Hepatic stellate cell (primary cell): ENCODE data around the gene SLC2A6.

Source experiments
- DNase-seq: peaks from one replicate; pipeline ENCODE4 v3.0.0; 2011; ENCODE audit warnings: low spot score

Gene SLC2A6

DNA sequence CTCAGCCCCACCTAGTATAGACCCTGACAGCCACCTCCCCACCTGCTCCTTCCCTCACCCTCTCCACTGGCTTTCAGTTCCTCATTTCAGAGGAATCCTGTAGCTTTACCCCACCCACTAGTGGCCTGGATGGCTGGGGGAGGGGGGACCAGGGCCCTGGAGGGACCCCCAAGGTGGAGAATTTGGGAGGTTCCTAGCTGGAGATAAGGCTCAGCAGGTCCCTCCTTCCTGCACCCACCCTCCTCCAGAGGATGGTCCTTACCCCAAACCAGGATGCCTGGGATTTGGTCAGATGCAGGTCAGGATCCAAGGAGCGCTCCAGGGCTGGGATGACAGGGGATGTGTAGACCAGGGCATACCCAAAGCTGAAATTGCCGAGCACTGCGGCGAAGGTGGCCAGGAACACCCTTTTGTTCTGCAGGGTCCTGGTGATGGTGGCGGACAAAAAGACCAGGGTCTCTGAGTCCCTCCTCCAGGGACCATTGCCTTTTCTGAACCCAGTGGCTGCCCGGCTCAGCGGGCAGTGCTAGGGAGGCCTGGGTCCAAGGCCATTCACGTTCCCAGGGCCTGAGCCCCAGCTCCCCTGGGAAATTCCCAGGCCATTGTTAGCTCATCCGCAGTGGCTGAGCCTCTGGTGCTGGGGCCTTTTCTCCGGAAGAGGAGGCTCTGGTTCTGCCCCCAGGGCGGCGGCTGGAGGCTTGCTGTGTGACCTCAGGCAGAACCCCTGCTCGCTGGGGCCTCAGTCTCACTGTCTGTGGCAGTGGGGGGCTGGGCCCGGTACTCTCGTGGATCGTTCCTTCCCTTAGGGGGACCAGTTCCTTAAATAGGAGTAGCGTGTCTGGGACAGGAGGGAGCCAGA, 678 bp downstream of the SLC2A6 start:
- peak; percentile 51 for DNase-seq

DNA sequence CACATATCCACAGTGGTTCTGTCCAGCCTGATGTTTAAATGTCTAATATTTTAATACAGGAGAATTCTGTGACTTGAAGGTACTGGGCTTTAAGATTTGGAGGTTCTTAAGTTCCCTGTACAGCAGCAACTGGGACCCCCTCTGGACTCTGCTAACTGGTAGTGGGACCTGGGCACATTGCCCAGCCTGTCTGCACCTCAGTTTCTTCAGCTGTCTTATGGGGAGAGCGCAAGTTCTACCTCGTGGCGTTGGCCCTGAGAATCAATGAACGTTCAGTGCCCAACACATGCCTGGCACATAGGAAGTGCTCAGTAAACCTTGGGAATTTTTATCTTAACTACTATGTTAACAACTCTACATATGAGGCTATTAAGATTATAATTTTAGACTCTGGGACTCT, 1.4 kb downstream of the SLC2A6 start:
- DNase-seq = no peak

DNA sequence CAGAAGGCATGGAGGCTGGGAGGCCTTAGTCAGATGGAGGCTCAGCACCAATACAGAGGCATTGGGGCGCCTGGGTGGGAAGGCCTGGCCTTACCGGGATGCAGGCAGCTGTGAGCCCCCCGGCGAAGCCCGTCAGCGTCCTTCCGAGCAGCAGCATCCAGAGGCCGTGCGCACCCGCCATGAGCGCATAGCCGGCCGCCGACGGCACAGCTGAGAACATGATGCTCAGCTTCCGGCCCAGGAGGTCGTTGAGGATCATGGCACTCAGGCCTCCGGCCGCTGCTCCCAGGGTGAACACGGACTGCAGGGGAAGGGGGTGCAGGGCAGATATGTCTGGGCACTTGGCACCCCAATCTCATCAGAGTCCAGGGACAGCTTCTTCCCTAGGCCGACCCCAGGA, 2.0 kb downstream of the SLC2A6 start:
- DNase-seq = no peak

GRCh38 chr9:133476036-133476931, 2.6 kb downstream of the SLC2A6 start:
- no peak for DNase-seq

DNA sequence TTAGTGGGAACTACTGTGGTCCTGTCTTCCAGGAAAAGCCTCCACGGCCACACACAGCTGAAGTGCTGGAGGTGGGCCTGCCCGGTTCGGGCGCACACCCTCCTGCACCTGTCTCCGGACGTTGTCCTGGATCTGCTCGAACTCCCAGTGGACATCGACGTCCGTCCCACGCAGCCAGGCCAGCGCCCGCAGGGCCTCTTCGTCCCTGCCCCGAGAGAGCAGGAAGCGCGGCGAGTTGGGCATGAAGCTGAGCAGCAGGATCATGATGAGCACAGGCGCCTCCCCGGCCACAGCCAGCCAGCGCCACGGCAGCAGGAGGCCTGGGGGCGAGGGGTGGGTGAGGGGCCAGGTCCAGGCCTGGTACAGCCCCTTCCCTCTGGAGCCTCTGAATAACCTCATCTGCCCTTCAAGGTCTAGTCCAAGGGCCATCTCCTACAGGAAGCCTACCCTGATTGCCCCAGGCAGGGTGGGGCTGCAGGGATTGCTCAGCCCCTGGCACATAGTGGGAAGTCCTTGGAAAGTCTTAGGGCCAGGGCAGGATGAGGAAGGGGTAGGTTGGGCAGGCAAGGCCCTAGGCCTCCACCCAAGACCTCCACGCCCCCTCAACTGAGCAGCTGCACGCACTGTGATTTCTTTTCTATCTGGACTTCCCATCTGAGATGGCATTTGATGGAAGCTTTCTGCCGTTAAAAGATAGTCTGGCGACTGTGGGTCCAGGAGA, 3.4 kb downstream of the SLC2A6 start:
- DNase-seq = no peak

DNA sequence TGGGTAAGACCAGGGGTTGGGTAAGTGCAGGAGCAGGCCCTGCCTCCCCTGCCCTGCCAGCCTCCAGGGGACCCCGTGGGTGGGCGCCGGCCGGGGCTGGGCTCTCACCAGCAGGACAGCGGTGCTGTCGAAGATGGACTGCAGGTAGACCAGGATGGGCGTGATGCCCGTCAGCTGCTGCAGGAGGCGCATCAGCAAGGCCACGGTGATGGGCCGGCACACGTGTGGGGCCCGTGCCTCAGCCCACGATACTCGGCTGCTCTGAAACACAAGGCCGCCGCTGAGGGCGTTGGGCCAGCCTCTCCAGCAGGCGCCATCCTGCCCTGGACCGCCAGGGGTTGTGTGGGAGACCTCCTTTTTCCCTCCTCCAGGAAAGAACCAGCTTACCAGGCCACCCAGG, 4.0 kb downstream of the SLC2A6 start:
- no peak for DNase-seq

DNA sequence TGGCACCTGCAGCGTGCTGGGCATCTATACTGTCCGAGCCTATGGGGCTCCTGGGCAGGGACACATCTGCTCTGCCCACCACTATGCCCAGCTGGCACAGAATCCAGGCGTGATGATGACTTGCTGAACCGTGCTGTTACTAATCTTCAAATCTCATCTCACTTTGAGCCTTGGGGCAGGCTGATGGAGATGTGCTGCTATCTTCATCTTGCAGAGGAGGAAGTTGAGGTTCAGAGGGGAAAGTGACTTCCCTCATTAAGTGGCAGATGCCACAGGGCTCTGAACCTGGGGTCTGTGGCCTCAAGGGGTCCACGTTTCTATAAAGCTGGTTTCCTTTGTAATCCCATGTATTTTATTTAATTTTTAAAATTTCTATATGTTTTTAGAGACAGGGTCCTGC, 4.7 kb downstream of the SLC2A6 start:
- DNase-seq = no peak

- no peak for DNase-seq
These were observed 5.2 kb downstream of the SLC2A6 start for GRCh38 chr9:133473743-133474142.

DNA sequence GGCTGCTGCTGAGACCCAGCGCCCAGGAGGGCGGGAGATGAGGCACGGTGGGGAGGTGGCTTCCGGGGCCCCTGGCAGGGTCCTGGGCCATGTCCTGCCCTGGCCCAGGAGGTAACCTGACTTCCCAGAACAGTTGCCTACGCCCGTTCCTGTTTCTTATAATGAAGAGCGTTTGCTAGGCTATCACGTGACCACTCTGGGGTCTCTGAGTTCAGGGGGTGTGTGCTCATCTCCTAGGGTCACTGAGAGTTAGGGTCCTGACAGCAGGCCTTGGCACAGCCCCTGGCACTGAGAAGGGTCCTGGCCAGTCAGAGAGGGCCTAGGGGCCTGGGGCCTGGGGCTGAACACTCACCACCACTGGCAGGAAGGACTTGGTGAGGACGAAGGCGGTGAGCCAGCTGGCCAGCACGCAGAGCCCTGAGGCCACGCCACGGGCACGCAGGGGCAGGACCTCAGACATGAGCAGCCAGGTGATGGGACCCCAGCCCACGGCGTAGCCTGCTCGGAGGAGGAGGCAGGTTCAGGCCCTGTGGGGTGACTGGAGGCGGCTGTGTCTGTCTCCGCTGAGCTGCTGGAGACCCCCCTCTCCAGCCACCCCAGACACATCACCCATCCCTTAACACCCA, 6.0 kb downstream of the SLC2A6 start:
- DNase-seq = no peak

GRCh38 chr9:133472277-133472645, 6.6 kb downstream of the SLC2A6 start:
- DNase-seq = no peak

DNA sequence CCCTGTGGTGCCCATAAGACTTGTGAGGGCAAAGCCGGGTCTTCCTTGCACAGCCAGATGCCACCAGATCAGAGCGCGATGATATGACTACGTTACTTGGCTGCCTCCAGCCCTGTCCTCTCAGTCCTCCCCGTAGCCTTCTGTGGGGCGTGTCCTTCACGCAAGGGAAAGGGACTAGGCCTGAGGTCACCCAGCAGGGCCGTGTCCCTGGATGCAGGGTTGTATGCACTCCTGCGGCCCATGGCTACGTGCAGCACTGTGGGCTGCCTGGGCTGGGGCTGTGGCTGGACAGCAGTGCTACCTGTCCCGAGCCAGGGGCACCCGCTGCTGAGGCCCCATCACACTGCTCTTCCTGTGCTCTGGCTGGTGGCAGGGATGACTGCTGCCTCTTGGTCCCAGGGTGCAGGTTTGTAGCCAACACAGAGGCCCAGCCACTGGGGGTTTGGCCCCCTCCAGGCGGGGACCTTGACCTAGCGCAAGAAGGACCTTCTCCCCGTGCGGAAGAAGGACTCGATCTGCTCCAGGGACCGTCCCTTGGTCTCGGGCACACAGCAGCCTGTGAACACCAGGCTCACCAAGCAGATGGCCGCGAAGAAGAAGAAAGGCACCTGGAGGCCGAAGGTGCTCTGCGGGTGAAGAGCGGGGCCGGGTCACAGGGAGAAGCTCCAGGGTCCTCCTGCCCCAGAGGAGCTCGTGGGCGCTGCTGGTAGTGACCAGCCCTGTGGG, 7.2 kb downstream of the SLC2A6 start:
- no peak for DNase-seq

GRCh38 chr9:133470988-133471387, 7.9 kb downstream of the SLC2A6 start:
- DNase-seq = no peak

DNA sequence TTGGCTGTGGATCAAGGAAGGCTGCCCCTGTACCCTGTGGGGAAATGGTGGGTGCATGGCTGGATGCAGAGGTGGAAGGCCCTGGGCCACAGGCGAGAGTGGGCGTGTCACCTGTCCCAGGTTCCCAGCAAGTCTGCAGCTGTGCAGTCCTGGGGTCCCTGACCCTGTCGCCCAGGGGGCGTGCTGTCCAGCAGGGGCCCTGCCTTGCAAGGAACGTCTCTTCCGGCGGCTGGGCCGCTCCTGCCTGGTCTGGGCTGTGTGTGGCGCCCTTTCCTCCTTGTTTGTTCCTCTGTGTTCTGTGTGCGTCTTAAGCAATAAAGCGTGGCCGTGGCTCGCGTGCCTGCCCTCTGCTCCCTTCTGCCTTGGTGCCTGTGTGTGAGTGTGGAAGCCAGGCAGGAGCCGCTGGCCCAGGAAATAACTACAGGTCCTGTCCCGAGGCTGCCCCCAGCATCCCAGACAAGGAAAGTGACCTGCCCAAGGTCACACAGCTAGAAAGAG, 8.4 kb downstream of the SLC2A6 start:
- DNase-seq = no peak

GRCh38 chr9:133468777-133469421, 10.0 kb downstream of the SLC2A6 start:
- DNase-seq = no peak

GRCh38 chr9:133468374-133468773, 10.5 kb downstream of the SLC2A6 start:
- DNase-seq = no peak

DNA sequence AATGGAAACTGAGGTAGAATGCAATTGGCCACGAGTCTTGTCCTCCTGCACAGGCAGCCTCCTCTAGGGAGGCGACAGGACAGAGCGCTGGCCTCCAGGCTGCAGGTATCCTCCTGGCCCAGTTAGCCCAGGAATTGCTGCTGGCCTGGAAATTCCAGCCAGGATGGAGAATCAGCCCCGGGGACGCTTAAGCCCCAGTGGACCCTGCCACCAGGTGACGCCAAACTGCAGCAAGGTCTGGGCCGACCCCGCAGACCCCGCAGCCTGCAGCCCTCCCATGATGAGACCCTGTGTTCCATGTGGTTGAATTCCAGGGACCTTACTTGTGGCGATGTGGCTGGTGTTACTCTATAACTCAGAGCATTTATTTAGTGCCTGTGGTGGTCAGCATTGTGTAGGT, 11.8 kb downstream of the SLC2A6 start:
- DNase-seq = no peak

- no peak for DNase-seq
These were observed 12.9 kb downstream of the SLC2A6 start for GRCh38 chr9:133465984-133466383.

GRCh38 chr9:133464638-133465037, 14.3 kb downstream of the SLC2A6 start:
- no peak for DNase-seq

DNA sequence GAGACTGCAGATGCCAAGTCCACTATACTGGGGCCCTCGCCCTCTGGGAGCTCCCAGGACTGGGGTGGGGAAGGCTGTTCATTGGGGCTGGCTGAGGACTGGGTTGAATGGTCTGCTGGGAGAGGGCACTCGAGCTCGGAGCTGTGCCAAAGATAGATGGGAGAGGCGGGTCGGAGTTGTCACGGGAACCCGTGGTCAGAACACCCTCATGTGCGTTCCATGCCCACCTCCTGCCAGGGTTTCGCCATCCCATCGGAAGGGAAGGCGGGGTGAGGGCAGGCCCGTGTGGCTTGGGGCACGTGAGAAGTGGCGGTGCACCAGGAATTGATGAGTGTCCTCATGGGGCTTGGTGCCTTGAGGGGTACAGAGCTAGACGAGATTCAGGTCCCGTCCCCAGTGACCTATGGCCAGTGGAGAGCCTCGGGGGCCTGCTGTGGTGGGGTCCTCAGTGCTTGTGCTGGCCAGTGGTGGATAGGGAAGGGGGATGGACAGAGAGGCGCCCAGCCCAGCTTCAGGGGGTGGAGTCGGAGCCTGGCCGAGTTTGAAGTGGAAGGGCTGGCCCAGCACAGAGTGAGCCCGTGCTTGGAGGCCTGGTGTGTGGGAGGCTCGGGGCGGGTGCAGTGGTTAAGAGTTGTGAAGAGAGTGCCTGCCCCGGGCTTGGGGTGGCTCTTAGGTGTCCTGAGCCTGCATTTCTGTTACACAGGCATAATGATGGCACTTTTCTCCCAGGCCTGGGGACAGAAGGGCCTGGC, 14.9 kb downstream of the SLC2A6 start:
- DNase-seq = no peak
